ENCODE results near the gene CREB5.
A peak's percentile ranks its signal among the peaks of the same experiment; 100 is the strongest.

Gene CREB5

GRCh38 chr7:28613262-28613661 lies 200.9 kb downstream of the CREB5 start:
- DNase-seq (ENCODE audit: low read depth), result no peak

GRCh38 chr7:28615091-28615490 lies 202.8 kb downstream of the CREB5 start:
- DNase-seq (ENCODE audit: low read depth), result no peak

GRCh38 chr7:28617308-28617880 lies 205.1 kb downstream of the CREB5 start:
- DNase-seq (ENCODE audit: low read depth), result no peak

DNA sequence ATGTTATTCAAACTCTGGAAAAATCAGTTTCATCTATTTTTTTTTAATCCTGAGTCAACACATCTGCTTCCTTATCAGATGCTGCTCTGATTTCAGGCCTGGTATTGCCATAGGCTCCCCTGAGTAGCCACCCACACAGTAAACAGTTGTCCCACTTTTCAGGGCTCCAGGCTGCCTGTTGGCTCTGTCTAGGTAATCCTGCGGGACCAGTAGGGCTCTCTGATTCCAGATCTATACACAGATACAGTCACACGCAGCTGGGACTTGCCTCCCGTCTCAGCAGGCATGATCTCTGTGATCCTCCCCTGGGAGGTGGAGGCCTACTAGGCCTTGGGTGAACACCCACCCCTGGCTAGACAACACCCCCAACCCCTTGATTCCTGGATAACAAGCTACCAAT lies 206.1 kb downstream of the CREB5 start:
- DNase-seq (ENCODE audit: low read depth), result no peak

- no peak for DNase-seq (ENCODE audit: low read depth)
Observed at GRCh38 chr7:28619256-28619655, 206.9 kb downstream of the CREB5 start.

GRCh38 chr7:28621369-28621841 lies 209.1 kb downstream of the CREB5 start:
- no peak for DNase-seq (ENCODE audit: low read depth)

GRCh38 chr7:28623105-28623730 lies 210.9 kb downstream of the CREB5 start:
- peak; percentile 56 for DNase-seq (ENCODE audit: low read depth)

- DNase-seq (ENCODE audit: low read depth), result peak; percentile 17
Observed at GRCh38 chr7:28623863-28624262, 211.5 kb downstream of the CREB5 start.

DNA sequence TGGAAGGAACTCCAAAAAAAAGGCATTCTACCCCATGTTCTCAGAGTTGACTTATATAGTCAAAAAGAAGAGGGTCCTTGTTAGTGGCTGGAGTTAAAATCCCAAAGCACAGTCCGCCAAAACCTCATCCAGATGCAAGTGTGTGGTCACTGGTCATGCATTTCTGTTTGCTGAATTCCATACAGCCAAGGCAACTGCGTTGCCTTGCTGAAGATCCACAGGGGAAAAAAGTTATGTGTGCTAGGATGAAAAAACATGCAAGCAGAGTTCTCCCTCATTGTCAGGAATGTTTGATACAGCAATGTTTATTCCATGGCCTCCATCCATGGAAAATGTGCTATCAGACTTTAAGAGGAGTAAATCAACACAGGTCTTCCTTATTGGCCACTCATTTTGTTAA lies 213.1 kb downstream of the CREB5 start:
- DNase-seq (ENCODE audit: low read depth), result no peak

GRCh38 chr7:28626221-28626620 lies 213.9 kb downstream of the CREB5 start:
- no peak for DNase-seq (ENCODE audit: low read depth)

DNA sequence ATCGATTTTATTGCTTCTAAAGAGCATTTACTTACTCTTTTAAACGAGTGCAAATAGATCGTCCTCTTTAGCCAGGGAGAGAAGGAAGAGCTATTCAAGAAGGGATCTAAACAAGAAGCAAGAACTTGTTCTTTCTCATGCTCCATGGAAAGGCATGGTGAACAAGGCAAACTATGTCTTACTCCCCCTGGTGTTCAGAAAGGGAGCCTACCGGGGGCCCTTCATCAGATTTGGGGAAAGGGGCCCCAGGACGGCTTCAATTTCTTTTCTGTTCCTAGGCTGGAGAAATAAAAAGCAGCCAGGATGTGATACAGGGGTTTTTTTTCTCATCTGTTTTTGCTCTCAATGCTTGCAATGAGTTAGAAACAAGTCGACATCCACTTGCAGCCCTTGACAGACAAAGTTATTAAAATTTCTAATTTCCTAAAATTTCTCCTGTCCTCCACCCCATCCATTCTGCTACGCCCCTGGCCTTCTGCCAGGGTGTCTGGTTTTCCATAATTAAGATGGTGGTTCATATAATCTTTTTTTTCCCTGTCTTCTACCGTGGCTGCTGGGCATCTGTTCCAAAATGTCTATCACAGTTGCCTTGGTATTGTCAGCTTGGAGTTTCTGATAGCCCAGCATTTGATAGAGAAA lies 214.4 kb downstream of the CREB5 start:
- DNase-seq (ENCODE audit: low read depth), result peak; percentile 47

- peak; percentile 37 for DNase-seq (ENCODE audit: low read depth)
Observed at GRCh38 chr7:28627263-28627653, 214.9 kb downstream of the CREB5 start.

GRCh38 chr7:28627896-28628295 lies 215.6 kb downstream of the CREB5 start:
- DNase-seq (ENCODE audit: low read depth), result peak; percentile 19

- DNase-seq (ENCODE audit: low read depth), result peak; percentile 59
Observed at GRCh38 chr7:28629216-28629842, 217.0 kb downstream of the CREB5 start.

GRCh38 chr7:28630350-28630749 lies 218.0 kb downstream of the CREB5 start:
- no peak for DNase-seq (ENCODE audit: low read depth)

GRCh38 chr7:28631995-28632394 lies 219.7 kb downstream of the CREB5 start:
- no peak for DNase-seq (ENCODE audit: low read depth)

GRCh38 chr7:28638914-28639313 lies 226.6 kb downstream of the CREB5 start:
- no peak for DNase-seq (ENCODE audit: low read depth)

DNA sequence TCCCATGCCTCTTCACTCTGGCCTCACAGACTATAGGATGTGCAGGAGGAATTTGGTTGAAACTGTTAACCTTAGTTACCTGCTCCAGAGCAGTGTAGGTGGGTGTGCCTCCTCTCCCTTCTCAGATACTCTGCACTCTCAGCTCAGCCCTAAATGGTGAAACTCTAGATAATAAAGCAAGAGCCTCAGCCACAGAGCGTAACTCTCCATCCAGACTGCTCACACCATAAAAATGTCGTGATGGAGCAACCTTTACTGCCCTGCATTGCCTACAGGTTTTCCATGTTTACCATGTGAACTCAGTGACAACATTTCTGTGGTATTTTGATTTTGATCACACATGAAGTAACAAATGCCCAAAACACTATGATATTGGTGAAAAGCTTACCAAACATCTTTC lies 227.7 kb downstream of the CREB5 start:
- peak; percentile 13 for DNase-seq (ENCODE audit: low read depth)

GRCh38 chr7:28641752-28642545 lies 229.6 kb downstream of the CREB5 start:
- DNase-seq (ENCODE audit: low read depth), result no peak

DNA sequence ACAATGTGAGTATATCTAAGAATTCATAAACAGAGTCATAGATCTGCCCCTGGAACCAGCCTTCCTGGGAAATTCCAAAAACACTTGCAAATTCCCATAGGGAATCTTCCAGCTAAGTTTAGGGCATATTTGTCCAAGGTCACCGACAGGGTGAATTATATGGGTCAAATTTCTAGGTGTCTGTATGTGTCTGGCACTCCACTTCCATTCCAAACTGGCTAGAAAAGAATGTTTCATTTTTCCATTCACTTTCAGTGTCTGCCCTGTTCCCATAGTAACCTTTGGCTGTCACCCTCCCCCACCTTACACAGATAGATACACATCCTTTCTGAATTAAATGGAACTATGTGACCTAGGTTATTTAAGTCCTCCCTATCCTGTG lies 230.9 kb downstream of the CREB5 start:
- DNase-seq (ENCODE audit: low read depth), result no peak

DNA sequence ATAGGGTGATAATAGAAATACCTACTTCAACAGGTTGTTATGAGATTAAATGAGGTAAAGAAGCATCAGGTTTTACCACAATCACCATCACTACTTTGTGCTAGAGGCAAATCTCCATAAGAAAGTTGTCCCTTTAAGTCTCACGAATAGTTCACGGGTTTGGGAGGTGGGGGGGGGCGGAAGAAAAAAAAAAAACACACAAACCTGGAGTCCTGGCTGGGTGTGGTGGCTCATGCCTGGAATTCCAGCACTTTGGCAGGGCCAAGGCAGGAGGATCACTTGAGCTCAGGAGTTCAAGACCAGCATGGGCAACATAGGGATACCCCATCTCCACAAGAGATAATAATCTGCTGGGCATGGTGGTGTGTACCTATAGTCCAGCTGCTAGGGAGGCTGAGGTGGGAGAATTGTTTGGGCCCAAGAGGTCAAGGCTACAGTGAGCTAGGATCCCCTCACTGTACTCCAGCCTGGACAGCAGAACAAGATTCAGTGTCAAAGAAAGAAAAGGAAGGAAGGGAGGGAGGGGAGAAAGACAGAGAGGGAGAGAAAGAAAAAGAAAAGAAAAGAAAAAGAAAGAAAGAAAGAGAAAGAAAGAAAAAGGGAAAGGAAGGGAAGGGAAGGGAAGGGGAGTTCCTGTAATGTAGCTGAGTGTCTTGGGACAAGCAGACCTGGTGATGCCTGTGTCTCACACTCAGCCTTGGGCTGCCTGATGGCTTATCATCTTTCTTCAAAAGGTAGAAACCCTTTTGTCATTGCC lies 231.4 kb downstream of the CREB5 start:
- DNase-seq (ENCODE audit: low read depth), result no peak

DNA sequence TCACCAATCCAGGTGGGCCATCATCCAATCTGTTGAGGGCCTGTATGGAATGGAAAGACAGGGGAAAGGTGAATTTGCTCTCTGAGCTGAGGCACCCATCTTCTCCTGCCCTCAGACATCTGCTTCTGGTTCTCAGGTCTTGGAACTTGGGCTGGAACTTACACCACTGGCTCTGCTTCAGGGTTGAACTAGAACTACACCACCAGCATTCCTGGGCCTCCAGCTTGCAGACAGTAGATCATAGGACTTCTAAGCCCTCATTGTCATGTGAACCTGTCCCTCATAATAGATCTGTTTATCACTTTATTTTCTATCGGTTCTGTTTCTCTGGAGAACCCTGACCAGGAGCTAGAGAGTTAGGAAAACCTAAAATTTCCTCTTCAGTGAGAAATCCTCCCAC lies 233.5 kb downstream of the CREB5 start:
- DNase-seq (ENCODE audit: low read depth), result no peak

Data from amniotic epithelial cell (primary cell).